Activated CD4-positive, CD25-positive, alpha-beta regulatory T cell treated with anti-CD3 and anti-CD28 coated beads, Interleukin-2, amount 50 U/mL, for 72 hours (primary cell): ENCODE data around the gene REPIN1.
A peak's percentile ranks its signal among the peaks of the same experiment; 100 is the strongest.

Experiments used
- DNase-seq: peaks from one replicate; pipeline ENCODE4 v3.0.0; 2021

REPIN1 gene

GRCh38 chr7:150409300-150410030, 40.8 kb downstream of the REPIN1 start:
- peak; percentile 26 for DNase-seq

DNA sequence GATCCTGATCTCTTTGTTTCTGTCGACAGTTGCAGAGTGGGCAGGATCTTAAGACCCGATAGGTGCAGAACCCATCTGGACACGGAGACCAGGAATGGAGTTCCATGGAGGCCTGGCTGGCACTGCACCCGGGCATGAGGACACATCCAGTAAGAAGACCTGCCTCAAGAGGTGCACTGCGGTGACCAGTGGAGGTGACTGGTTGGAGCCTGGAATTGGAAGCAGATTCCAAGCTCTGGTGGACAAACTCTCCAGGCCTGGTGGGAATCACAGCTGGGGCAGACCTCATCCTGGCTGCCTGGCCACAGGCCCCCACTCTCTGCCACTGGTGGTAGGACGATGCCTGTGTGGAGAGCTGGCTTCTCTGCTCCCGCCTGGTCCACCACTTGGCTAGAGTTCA, 41.5 kb downstream of the REPIN1 start:
- DNase-seq: peak; percentile 17

GRCh38 chr7:150410680-150411346, 42.2 kb downstream of the REPIN1 start:
- DNase-seq: peak; percentile 13

DNA sequence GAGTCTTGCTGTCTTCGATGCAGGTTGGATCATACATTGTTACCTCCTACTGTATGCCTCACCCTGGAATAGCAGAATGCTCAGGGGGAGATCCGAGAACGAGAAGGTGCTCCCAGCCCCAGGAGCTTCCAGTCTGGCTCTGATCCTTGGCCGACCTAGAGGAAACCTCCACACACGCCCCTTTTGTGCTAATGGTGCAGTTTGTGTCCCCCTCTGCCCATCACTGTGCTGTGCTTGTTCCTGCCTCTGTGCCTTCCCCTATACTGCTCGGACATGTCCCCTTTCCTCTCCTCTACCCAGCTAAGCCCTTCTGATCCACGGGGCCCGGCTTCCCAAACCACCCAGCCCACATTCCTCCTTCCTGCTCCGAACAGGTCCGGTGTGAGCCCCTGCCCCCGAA, 43.0 kb downstream of the REPIN1 start:
- peak; percentile 15 for DNase-seq

DNA sequence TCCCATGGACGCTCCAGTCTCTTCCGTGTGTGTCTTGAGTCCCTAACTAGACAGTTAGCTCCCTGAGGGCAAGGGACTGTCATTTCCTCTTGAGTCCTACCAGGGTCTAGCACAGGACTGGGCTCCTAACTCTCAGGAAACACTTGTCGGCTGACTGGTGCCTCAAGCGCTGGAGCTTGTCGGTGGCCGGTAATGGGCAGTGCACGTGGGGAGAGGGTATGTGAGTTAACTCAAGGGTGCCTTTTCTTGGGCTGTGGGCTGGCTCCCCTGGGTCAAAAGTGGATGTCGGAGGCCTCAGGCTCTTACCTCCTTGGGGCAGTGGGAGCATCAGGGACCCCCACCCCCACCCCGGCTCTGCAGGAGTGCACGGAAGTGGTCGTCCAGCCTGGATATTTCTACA, 43.4 kb downstream of the REPIN1 start:
- peak; percentile 21 for DNase-seq

DNA sequence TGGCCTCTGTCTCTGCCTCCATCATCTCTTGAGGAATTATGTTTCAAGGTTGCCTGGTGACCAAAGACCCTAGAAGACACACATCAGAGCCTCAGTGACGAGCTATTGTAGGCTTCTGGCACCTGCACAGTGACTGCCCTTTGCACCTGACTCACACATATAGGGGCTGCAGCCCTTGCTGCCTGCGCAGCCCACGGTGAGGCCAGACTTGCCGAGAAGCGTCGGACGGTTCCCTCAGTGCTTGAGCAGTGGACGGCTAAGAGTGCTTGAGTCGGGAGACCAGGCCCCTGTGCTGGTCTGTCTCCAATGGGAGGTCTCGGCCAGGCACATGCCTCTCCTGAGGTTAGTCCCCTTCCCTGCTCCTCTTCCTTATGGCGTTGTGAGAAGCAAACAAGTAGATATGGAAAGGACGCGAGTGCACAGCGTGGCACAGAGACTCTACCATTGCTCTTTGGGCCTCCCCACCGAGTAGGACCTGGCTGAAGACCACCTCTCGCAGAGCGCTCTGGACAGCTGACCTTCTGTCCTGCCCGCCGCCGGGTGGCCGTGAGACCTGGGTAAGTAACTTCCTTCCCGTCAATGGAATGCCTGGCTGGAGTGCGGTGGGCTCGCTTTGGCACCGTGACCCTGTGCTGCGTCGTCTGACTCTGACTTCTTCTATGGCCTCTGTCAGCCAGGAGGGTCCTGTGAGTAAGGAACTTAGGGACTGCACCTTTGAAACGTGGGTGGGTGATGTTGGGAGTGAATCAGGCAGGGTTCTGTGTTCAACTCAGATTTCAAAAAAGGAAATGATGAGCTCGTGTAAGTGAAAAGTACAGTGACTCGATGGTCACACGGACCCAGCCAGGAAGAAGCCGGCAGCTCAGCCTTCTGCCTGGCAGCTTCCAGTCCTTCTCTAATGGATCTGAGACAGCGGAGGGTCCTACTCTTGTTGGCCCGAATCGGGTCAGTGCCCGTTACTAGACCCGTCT, 44.2 kb downstream of the REPIN1 start:
- DNase-seq: peak; percentile 28

DNA sequence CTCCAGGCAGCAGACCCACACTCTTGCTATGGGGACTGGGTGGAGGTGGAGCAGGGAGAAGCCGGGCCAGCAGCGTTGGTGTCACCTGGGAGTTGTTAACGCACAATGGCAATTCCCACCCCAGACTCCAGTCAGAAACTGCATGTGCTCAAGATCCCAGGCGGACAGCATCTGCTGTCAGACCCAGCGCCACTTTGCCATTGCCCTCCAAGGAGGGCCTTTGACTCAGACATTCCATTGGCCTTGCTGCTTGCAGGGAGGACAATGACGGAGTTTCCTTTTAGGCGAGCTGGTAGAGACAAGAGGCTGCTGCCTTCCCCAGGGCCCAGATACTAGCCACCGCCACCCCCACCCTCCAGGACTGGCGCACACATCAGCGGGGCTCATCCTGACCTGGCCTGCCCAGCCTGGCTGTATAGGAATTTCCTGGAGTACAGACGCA, 45.0 kb downstream of the REPIN1 start:
- DNase-seq: peak; percentile 15

- no peak for DNase-seq
Observed at GRCh38 chr7:150415161-150416153, 46.8 kb downstream of the REPIN1 start.

GRCh38 chr7:150417239-150417638, 48.6 kb downstream of the REPIN1 start:
- DNase-seq: no peak

GRCh38 chr7:150417863-150418262, 49.2 kb downstream of the REPIN1 start:
- peak; percentile 9 for DNase-seq

GRCh38 chr7:150420242-150420641, 51.6 kb downstream of the REPIN1 start:
- no peak for DNase-seq

DNA sequence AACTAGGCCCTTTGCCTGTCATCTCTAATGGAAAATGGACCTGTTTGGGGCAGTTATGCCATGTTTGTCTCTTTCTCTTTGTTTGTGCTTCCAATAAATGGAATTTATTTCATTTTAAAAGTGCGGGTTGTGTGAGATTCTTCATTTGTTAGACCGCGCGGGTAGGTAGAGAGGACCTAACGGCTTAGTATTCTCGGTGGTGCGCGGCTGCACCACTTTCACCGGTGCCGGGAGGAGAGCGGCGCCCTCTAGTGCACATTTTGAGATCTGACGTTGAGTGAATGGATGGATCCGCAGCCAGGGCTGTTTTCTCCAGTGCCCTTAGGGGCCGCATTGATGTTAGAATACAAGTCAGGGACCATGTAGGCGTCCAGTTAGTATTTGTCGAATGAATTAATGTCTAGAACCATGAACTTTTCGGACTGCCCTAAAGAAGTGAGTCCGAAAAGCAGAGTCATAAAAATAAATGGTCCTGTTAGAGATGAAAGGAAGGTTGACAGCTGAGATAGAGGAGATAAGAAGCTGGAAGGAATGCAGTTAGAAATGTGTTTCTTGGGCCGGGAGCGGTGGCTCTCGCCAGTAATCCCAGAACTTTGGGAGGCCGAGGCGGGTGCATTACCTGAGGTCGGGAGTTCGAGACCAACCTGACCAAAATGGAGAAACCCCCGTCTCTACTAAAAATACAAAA, 52.5 kb downstream of the REPIN1 start:
- DNase-seq: peak; percentile 89

- peak; percentile 17 for DNase-seq
Observed at GRCh38 chr7:150421831-150422230, 53.2 kb downstream of the REPIN1 start.
